ENCODE measurements around the gene SP2.

DNA sequence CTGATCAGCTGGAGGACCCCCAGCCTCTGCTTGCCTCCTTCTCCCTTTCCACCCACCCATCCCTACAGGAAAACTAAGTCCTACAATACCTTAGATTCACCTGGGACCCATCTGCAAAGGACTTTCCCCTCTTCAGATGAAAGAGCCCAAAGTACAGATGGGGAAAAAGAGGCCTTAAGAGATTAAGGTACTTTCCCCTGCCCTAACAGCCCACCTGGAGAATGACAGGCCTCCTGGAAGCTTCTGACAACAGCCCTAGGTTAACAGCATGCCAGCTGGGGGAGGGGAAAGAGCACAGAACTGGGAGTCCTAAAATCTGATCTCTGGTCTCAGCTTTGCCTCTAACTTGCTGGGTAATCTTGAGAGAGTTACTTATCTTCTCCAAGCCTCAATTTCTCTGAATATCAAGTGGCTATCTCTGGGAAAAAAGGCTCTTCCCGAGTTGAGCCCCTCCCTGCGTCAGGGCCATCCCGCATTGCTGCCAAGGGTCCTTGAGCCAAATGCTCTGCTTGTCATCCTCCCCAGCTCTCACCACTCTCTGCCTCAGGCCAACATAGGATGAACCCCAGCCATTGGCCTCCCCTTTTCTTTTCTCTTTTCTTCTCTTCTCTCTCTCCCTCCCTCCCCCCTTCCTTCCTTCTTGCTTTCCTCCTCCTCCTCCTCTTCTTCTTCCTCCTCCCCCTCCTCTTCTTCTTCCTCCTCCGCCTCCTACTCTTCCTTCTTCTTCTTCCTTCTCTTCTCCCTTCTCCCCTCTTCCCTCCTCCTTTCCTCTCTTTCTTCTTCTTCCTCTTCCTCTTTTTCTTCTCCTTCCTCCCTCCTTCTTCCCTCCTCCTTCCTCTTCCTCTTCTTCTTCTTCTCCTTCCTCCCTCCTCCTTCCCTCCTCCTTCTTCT, 22.6 kb upstream of the SP2 start:
- no peak for TF ChIP-seq POLR2A (IDR thresholded peaks at IDR 0.05; ENCODE audit: low read length)
- TF ChIP-seq GATA1 (IDR thresholded peaks at IDR 0.05; ENCODE audit: low read depth, low read length) = no peak
